GM12878 (cell line): ENCODE results near the gene SAP25. TPM values are rescaled to one million over a fixed set of nuclear protein-coding genes. Genes with fewer than 3 reads are reported as not detected.
A peak's percentile ranks its signal among the peaks of the same experiment; 100 is the strongest.

Experiments
- ATAC-seq: fragments of 200-7000 bp; cut with Tn5 transposase; 3 replicates; pipeline ENCODE4 v1.9.1; 2020; ENCODE audit warnings: mild to moderate bottlenecking, moderate library complexity
- BruUV-seq: library from RNA; stranded (reverse); fragments of 400-500 nt; replicated peaks from 2 replicates; lab custom pipeline; 2021; lab: Mats Ljungman, UMichigan
- CTCF ChIA-PET: fragments of 300-600 bp; sonication (Branson Sonifier 250); formaldehyde crosslinking; extraction: SDS; loops from one replicate; lab custom pipeline; 2021; ENCODE audit warnings: inconsistent platforms; lab: Yijun Ruan, JAX
- POLR2A ChIA-PET: fragments of 350-600 bp; formaldehyde crosslinking; extraction: SDS; loops from one replicate; lab custom pipeline; 2021; ENCODE audit warnings: inconsistent platforms; lab: Charles Lee
- RAD21 ChIA-PET: fragments of 300-600 bp; sonication (Branson Sonifier 250); formaldehyde crosslinking; loops from one replicate; lab custom pipeline; 2023; ENCODE audit warnings: antibody characterized with exemption; ENCODE audit not compliant: unreplicated experiment; lab: Charles Lee
- SMC1A ChIA-PET: fragments of 300-600 bp; sonication (Branson Sonifier 250); formaldehyde crosslinking; loops from one replicate; lab custom pipeline; 2023; ENCODE audit not compliant: unreplicated experiment, uncharacterized antibody; lab: Charles Lee
- DNase-seq: peaks from one replicate; pipeline ENCODE4 v3.0.0-alpha.2; 2011; ENCODE audit warnings: low read depth, low spot score
- FAIRE-seq: peaks from 3 replicates; lab custom pipeline; 2011; peaks lifted over from hg19 to GRCh38; lab: Jason Lieb, UNC
- H2AFZ ChIP-seq: 2 replicates; pipeline ENCODE4 v1.6.0; 2011; ENCODE audit warnings: low read depth, low read length, control low read depth; ENCODE audit not compliant: control insufficient read depth
- H3K27ac ChIP-seq: 2 replicates; pipeline ENCODE4 v1.5.1; 2011; ENCODE audit warnings: control low read depth; ENCODE audit not compliant: control insufficient read depth, insufficient read depth
- H3K27me3 ChIP-seq, 2 experiments: replicated peaks in 1 of 2; 2 replicates each; pipeline versions ENCODE4 v1.6.0 to v1.6.1; 2011; ENCODE audit warnings: low read length in 1 of 2; ENCODE audit not compliant: control insufficient read depth in 2 of 2, insufficient read depth in 2 of 2
- H3K36me3 ChIP-seq, 2 experiments: 2 replicates each; pipeline ENCODE4 v1.5.1; 2011; ENCODE audit warnings: low read length in 1 of 2; ENCODE audit not compliant: control insufficient read depth in 2 of 2, insufficient read depth in 2 of 2
- H3K4me1 ChIP-seq: 2 replicates; pipeline ENCODE4 v1.6.1; 2011; ENCODE audit warnings: mild to moderate bottlenecking, low read length, moderate library complexity, mixed read lengths; ENCODE audit not compliant: control insufficient read depth, insufficient read depth
- H3K4me2 ChIP-seq: 2 replicates; pipeline ENCODE4 v1.6.0; 2011; ENCODE audit warnings: control low read depth; ENCODE audit not compliant: control insufficient read depth, insufficient read depth
- H3K4me3 ChIP-seq: fragments of 200-600 bp; sonication (generic); 2 replicates; pipeline ENCODE4 v1.5.1; 2016
- H3K79me2 ChIP-seq: 2 replicates; pipeline ENCODE4 v1.6.0; 2011; ENCODE audit warnings: low read length; ENCODE audit not compliant: control insufficient read depth, insufficient read depth
- H3K9ac ChIP-seq: 2 replicates; pipeline ENCODE4 v1.8.0; 2011; ENCODE audit warnings: low read length, control low read depth, mixed read lengths; ENCODE audit not compliant: control insufficient read depth, insufficient read depth
- H3K9me3 ChIP-seq: replicated peaks from 3 replicates; pipeline ENCODE4 v1.5.1; 2011; ENCODE audit warnings: mild to moderate bottlenecking, low read length; ENCODE audit not compliant: control insufficient read depth, insufficient read depth
- H4K20me1 ChIP-seq: 2 replicates; pipeline ENCODE4 v1.6.0; 2011; ENCODE audit not compliant: control insufficient read depth, insufficient read depth
- HCFC1 ChIP-seq: fragments of 150-350 bp; IDR thresholded peaks from 2 replicates; pipeline ENCODE4 v1.6.1; 2014; ENCODE audit warnings: low read length
- LARP7 ChIP-seq: fragments of 450-650 bp; IDR thresholded peaks from 2 replicates; pipeline ENCODE4 v1.6.1; 2017; ENCODE audit warnings: mild to moderate bottlenecking
- MTA3 ChIP-seq: IDR thresholded peaks from 2 replicates; pipeline ENCODE4 v1.6.1; 2012; ENCODE audit warnings: low read length, inconsistent platforms, borderline replicate concordance
- POLR2A ChIP-seq: IDR thresholded peaks from 2 replicates; pipeline ENCODE4 v1.6.1; 2011; ENCODE audit warnings: low read depth, mild to moderate bottlenecking, low read length
- POLR2AphosphoS2 ChIP-seq: IDR thresholded peaks from 2 replicates; pipeline ENCODE4 v1.6.1; 2011; ENCODE audit warnings: low read depth, mild to moderate bottlenecking, low read length, improper control_type of control experiment, moderate library complexity
- WGBS: methylation state at CpG from one replicate; pipeline ENCODE4 v1.1.6; 2016; ENCODE audit warnings: low lambda C conversion rate; ENCODE audit not compliant: insufficient replicate concordance, insufficient coverage; ENCODE audit errors: missing lambda C conversion rate; 5-methylcytosine and 5-hydroxymethylcytosine counted together
- in situ Hi-C: fragments of 300-500 bp; cut with MboI; formaldehyde crosslinking; loops from 9 replicates; pipeline ENCODE4 v1.14.3; 2018; ENCODE audit warnings: mixed read lengths
- intact Hi-C: fragments of 100-400 bp; cut with micrococcal nuclease; formaldehyde crosslinking; loops from one replicate; pipeline ENCODE4 v1.14.2; 2022; ENCODE audit not compliant: unreplicated experiment
- polyA plus RNA-seq, 11 experiments: library from polyadenylated mRNA; depleted of rRNA in 4 of 11; unstranded in 6 of 11; stranded (reverse) in 5 of 11; fragments of >200 nt; fragmentation: Nextera tagmentation in 4 of 11; fragmentation: Illumina TruSeq in 1 of 11; extraction: Ambion mirVana in 4 of 11; extraction: Trizol in 1 of 11; gene quantifications; 1 replicate in 1 of 11; 2 replicates in 10 of 11; pipeline versions ENCODE4 v1.2.1 to v1.2.3, GENCODE V29; 2011 to 2016; ENCODE audit warnings: inconsistent platforms in 2 of 11, missing spikeins in 2 of 11, low read depth in 1 of 11
- total RNA-seq, 4 experiments: library from RNA; depleted of rRNA in 3 of 4; stranded (reverse); fragments of >200 nt in 3 of 4; fragmentation: Illumina TruSeq in 1 of 4; extraction: Trizol in 1 of 4; gene quantifications; 2 replicates each; pipeline versions ENCODE4 v1.2.1 to v1.2.3, GENCODE V29; 2013 to 2021
- TF ChIP-seq, protein P1 (sequence below): fragments of 150-350 bp; IDR thresholded peaks from 2 replicates; pipeline ENCODE4 v1.6.1; 2016; ENCODE audit warnings: low read depth, low read length

SAP25 gene
- total and polyA plus RNA-seq, 10 of the 15 experiments (the other 5 are each of a cell fraction or from before 2014, with no cell fraction given), result 0.14 to 8.6 (median 1.1) TPM

DNA sequence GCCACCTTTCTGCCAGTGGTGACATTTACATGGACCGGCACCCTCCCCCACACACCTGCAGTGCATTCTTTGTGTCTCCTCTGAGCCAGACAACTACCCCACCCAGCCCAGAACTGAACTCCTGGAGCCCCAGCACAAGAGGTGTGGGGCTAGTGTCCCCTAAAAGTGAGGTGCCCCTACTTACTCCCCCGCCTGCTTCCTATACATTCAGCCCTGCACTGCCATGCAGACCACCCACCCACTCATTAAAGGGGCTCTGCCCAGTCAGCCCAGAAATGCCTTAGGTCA lies 1.9 kb downstream of the SAP25 start (continued):
- TF ChIP-seq, protein P1, sequence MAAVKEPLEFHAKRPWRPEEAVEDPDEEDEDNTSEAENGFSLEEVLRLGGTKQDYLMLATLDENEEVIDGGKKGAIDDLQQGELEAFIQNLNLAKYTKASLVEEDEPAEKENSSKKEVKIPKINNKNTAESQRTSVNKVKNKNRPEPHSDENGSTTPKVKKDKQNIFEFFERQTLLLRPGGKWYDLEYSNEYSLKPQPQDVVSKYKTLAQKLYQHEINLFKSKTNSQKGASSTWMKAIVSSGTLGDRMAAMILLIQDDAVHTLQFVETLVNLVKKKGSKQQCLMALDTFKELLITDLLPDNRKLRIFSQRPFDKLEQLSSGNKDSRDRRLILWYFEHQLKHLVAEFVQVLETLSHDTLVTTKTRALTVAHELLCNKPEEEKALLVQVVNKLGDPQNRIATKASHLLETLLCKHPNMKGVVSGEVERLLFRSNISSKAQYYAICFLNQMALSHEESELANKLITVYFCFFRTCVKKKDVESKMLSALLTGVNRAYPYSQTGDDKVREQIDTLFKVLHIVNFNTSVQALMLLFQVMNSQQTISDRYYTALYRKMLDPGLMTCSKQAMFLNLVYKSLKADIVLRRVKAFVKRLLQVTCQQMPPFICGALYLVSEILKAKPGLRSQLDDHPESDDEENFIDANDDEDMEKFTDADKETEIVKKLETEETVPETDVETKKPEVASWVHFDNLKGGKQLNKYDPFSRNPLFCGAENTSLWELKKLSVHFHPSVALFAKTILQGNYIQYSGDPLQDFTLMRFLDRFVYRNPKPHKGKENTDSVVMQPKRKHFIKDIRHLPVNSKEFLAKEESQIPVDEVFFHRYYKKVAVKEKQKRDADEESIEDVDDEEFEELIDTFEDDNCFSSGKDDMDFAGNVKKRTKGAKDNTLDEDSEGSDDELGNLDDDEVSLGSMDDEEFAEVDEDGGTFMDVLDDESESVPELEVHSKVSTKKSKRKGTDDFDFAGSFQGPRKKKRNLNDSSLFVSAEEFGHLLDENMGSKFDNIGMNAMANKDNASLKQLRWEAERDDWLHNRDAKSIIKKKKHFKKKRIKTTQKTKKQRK, result no peak
- TF ChIP-seq LARP7, result no peak

DNA sequence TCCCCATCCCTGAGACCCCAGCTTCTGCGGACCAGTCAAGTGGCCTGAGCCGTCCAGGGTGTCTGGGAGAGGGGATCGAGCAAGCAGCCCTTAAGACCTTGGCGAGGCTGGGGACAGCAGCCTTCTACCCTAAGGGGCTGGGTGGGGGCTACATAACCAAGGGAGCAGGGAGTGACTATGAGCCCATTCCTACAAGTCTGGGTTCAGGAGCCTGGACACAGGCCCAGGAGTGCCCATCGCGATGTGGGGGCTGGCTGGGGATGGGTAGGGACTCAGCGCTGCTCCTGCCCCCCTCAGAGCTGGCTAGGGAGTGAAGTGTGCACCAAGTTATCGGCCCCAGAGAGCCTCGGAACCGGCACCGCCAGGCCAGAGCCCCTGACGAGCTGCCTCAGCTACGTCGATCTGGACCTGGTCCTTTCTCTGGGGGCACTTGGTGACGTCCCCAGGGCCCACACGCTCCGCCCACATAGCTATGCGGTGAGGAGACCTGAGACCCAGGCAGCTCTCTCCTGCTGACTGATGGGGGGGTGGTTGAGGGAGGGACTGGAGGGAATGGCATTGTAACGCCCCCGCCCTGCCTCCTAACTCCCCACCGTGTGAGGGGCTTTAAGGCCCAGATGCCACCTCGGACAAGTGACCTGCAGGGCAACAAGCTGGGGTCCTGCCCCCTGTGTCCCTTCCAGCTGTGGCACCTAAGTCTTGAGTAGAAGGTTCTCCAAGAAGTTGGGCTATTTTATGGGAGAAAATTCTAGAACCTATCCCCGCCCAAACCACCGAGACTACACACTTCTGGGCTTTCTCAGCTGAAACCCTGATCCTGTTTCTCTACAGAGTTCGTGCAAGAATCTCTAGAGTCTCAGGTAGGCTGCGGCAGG lies 2.5 kb downstream of the SAP25 start:
- Histone ChIP-seq H3K9ac (no peak overlapping the region), H3K4me3 (no peak overlapping the region), H2AFZ (no peak overlapping the region), H3K36me3 (peaks cover 2 to 8% of the 10 kb centered on the region in 2 experiments; a peak in 3 of 4 replicates), H3K27ac (no peak overlapping the region), H3K4me1 (peaks cover 30% of the 10 kb centered on the region), H3K9me3 (no peaks in the 10 kb centered on the region), H3K27me3 (no peaks in the 10 kb centered on the region), H4K20me1 (no peaks in the 10 kb centered on the region), H3K4me2 (no peak overlapping the region), H3K79me2 (no peaks in the 10 kb centered on the region)
- no peak for FAIRE-seq
- BruUV-seq, result no TSS peak
- intact Hi-C loops, result no loop called here
- ATAC-seq, result no peak
- no peak for DNase-seq
- RAD21 ChIA-PET, result interaction anchor here (0.5 to 0.6 kb wide), 2 partner anchors 15 to 122 kb away, joined by 3 read pairs; partner anchors contain the start of genes FBXO24 and LRCH4
- POLR2A ChIA-PET, result interaction anchor here (1.0 to 1.3 kb wide), 2 partner anchors 13 to 154 kb away, joined by 3 to 4 read pairs; no protein-coding TSS in a partner anchor
- TF ChIP-seq POLR2A (peak; percentile 60; the same call in 1 of the 2 replicates), HCFC1 (no peak), POLR2AphosphoS2 (0 out of 2 replicates have a peak, but pooled peaks have one; percentile 15), MTA3 (no peak)
- CTCF ChIA-PET, result interaction anchor here (1.1 to 1.9 kb wide), 6 partner anchors 11 to 134 kb away, joined by 3 to 6 read pairs (median 3); partner anchors contain the start of genes FBXO24 and LRCH4
- SMC1A ChIA-PET, result interaction anchor here (0.9 to 1.4 kb wide), 3 partner anchors 12 to 97 kb away, joined by 3 to 4 read pairs (median 3); no protein-coding TSS in a partner anchor
- 88% methylated on average over 26 of the region's 26 CpGs for WGBS
- in situ Hi-C loops, result no loop called here
